Measurements from ENCODE around the gene IGDCC3.
"Not testable (repeated sequence)": the region's sequence is repeated elsewhere in the genome, so short reads cannot be mapped to it uniquely, and the experiment has no call there.

Gene IGDCC3

GRCh38 chr15:65405791-65406423, 28.1 kb upstream of the IGDCC3 start:
- no peak for DNase-seq

- DNase-seq, result no peak
Measured at GRCh38 chr15:65404186-65404872, 26.5 kb upstream of the IGDCC3 start.

GRCh38 chr15:65402961-65403360, 25.2 kb upstream of the IGDCC3 start:
- DNase-seq, result no peak

- DNase-seq, result no peak
Measured at GRCh38 chr15:65401611-65402240, 23.9 kb upstream of the IGDCC3 start.

- peak; percentile 58 to 89 for DNase-seq
Measured at GRCh38 chr15:65400760-65401610, 23.2 kb upstream of the IGDCC3 start.

GRCh38 chr15:65399997-65400396, 22.2 kb upstream of the IGDCC3 start:
- DNase-seq, result no peak

GRCh38 chr15:65399001-65399706, 21.4 kb upstream of the IGDCC3 start:
- no peak for DNase-seq

- not testable (repeated sequence) for DNase-seq
Measured at GRCh38 chr15:65398486-65398885, 20.7 kb upstream of the IGDCC3 start.

GRCh38 chr15:65396965-65397317, 19.1 kb upstream of the IGDCC3 start:
- DNase-seq, result no peak

- no peak for DNase-seq
Measured at GRCh38 chr15:65396283-65396964, 18.6 kb upstream of the IGDCC3 start.

- no peak for DNase-seq
Measured at GRCh38 chr15:65395567-65396202, 17.9 kb upstream of the IGDCC3 start.

GRCh38 chr15:65394936-65395335, 17.1 kb upstream of the IGDCC3 start:
- DNase-seq, result no peak

GRCh38 chr15:65394280-65394789, 16.5 kb upstream of the IGDCC3 start:
- DNase-seq, result no peak

- no peak for DNase-seq
Measured at GRCh38 chr15:65393557-65393956, 15.8 kb upstream of the IGDCC3 start.

- DNase-seq, result no peak
Measured at GRCh38 chr15:65393091-65393490, 15.3 kb upstream of the IGDCC3 start.

- no peak for DNase-seq
Measured at GRCh38 chr15:65392368-65392767, 14.6 kb upstream of the IGDCC3 start.

- DNase-seq, result no peak
Measured at GRCh38 chr15:65391732-65392131, 13.9 kb upstream of the IGDCC3 start.

- no peak for DNase-seq
Measured at GRCh38 chr15:65390447-65390846, 12.6 kb upstream of the IGDCC3 start.

- DNase-seq, result no peak
Measured at GRCh38 chr15:65389226-65389625, 11.4 kb upstream of the IGDCC3 start.

GRCh38 chr15:65388306-65389080, 10.7 kb upstream of the IGDCC3 start:
- no peak for DNase-seq

- DNase-seq, result no peak
Measured at GRCh38 chr15:65386886-65387285, 9.1 kb upstream of the IGDCC3 start.
